ENCODE results near the gene CCDC194. TPM values are rescaled to one million over a fixed set of nuclear protein-coding genes. Genes with fewer than 3 reads are reported as not detected.

CCDC194 gene
- total RNA-seq, 3 donors from 2014 or later: 0.64 to 0.66 TPM; not detected in 1

GRCh38 chr19:17341845-17342244, 52.2 kb downstream of the CCDC194 start:
- intact Hi-C loops (cut with DNase I; ENCODE audit: low total_unique reads): no loop called here
- TF ChIP-seq CTCF (IDR thresholded peaks at IDR 0.05): no peak
- TF ChIP-seq POLR2A (IDR thresholded peaks at IDR 0.05): no peak
- TF ChIP-seq POLR2AphosphoS5 (IDR thresholded peaks at IDR 0.05): no peak
- H3K4me3 ChIP-seq: no peak overlapping the region
- H3K4me1 ChIP-seq: peaks cover 0 to 9% of the 10 kb centered on the region in 2 donors
- no peaks in the 10 kb centered on the region for H3K27me3 ChIP-seq
- DNase-seq (ENCODE audit: low spot score in 2 of 2): no peak
- no peaks in the 10 kb centered on the region for H3K36me3 ChIP-seq
- no peak overlapping the region for H3K27ac ChIP-seq
- H3K9me3 ChIP-seq: no peaks in the 10 kb centered on the region

- no peak overlapping the region for H3K27ac ChIP-seq
- intact Hi-C loops (cut with DNase I; ENCODE audit: low total_unique reads): no loop called here
- TF ChIP-seq POLR2A (IDR thresholded peaks at IDR 0.05) (no peak), POLR2AphosphoS5 (IDR thresholded peaks at IDR 0.05) (no peak), CTCF (IDR thresholded peaks at IDR 0.05) (no peak)
Observed at GRCh38 chr19:17341386-17341785, 52.6 kb downstream of the CCDC194 start.

GRCh38 chr19:17340871-17341357, 53.1 kb downstream of the CCDC194 start:
- no peak overlapping the region for H3K27ac ChIP-seq
- H3K4me3 ChIP-seq: no peak overlapping the region
- no peaks in the 10 kb centered on the region for H3K27me3 ChIP-seq
- H3K9me3 ChIP-seq: no peaks in the 10 kb centered on the region
- no peak for DNase-seq (ENCODE audit: low spot score in 2 of 2)
- H3K4me1 ChIP-seq: peaks cover 0 to 9% of the 10 kb centered on the region in 2 donors
- TF ChIP-seq CTCF (IDR thresholded peaks at IDR 0.05) (no peak), POLR2AphosphoS5 (IDR thresholded peaks at IDR 0.05) (no peak), POLR2A (IDR thresholded peaks at IDR 0.05) (no peak)
- intact Hi-C loops (cut with DNase I; ENCODE audit: low total_unique reads): no loop called here
- no peaks in the 10 kb centered on the region for H3K36me3 ChIP-seq

More at GRCh38 chr19:17341386-17341785, 52.6 kb downstream of the CCDC194 start:
- Histone ChIP-seq H3K27me3 (no peaks in the 10 kb centered on the region), H3K4me1 (peaks cover 0 to 9% of the 10 kb centered on the region in 2 donors), H3K9me3 (no peaks in the 10 kb centered on the region), H3K36me3 (no peaks in the 10 kb centered on the region), H3K4me3 (no peak overlapping the region)
- DNase-seq (ENCODE audit: low spot score in 2 of 2): no peak

Other genes starting within 250 kb of the CCDC194 start
- gene USE1, start 178.8 kb downstream of the CCDC194 start, total RNA-seq: 10 to 100 TPM; 15.5 to 29.0 (median 27.5) TPM
- 10 to 100 TPM in 1 of 3 donors, 1 to 10 TPM in 2; 8.8 to 13.8 (median 9.4) TPM for gene OCEL1, start 168.0 kb downstream of the CCDC194 start, total RNA-seq
- gene NR2F6, start 148.3 kb downstream of the CCDC194 start, total RNA-seq: 10 to 100 TPM; 23.2 to 52.4 (median 34.7) TPM
- 1 to 10 TPM; 5.8 to 8.8 (median 7.0) TPM for gene USHBP1, start 129.5 kb downstream of the CCDC194 start, total RNA-seq
- 10 to 100 TPM; 48.5 to 65.6 (median 54.1) TPM for gene BABAM1, start 126.8 kb downstream of the CCDC194 start, total RNA-seq
- 1 to 10 TPM in 2 of 3 donors, under 1 TPM in 1; 0.96 to 1.6 (median 1.0) TPM for gene ANKLE1, start 112.3 kb downstream of the CCDC194 start, total RNA-seq
- gene ABHD8, start 90.8 kb downstream of the CCDC194 start, total RNA-seq: 10 to 100 TPM in 2 of 3 donors, 1 to 10 TPM in 1; 6.7 to 14.4 (median 11.0) TPM
- 100 to 1,000 TPM in 1 of 3 donors, 10 to 100 TPM in 2; 88.5 to 139 (median 98.0) TPM for gene MRPL34, start 88.3 kb downstream of the CCDC194 start, total RNA-seq
- 10 to 100 TPM in 2 of 3 donors, 1 to 10 TPM in 1; 9.2 to 18.7 (median 11.1) TPM for gene DDA1, start 84.6 kb downstream of the CCDC194 start, total RNA-seq
- 1 to 10 TPM; 5.1 to 7.2 (median 5.9) TPM for gene ANO8, start 59.3 kb downstream of the CCDC194 start, total RNA-seq
- 10 to 100 TPM; 15.5 to 22.6 (median 17.7) TPM for gene GTPBP3, start 56.6 kb downstream of the CCDC194 start, total RNA-seq
- 10 to 100 TPM; 19.9 to 68.8 (median 51.2) TPM for gene PLVAP, start 16.9 kb downstream of the CCDC194 start, total RNA-seq
- 100 to 1,000 TPM in 2 of 3 donors, 10 to 100 TPM in 1; 90.1 to 131 (median 127) TPM for gene BST2, start 11.4 kb upstream of the CCDC194 start, total RNA-seq
- gene MVB12A, start 25.9 kb upstream of the CCDC194 start, total RNA-seq: 10 to 100 TPM; 51.5 to 76.4 (median 74.1) TPM
- gene TMEM221, start 54.5 kb upstream of the CCDC194 start, total RNA-seq: under 1 TPM; 0.33 to 0.73 (median 0.64) TPM
- gene NXNL1, start 66.7 kb upstream of the CCDC194 start, total RNA-seq: under 1 TPM in 1 of 3 donors, not detected in 2; 0.64 TPM
- gene SLC27A1, start 76.3 kb upstream of the CCDC194 start, total RNA-seq: 10 to 100 TPM; 32.4 to 35.4 (median 34.8) TPM
- 10 to 100 TPM; 62.2 to 89.8 (median 72.4) TPM for gene PGLS, start 117.5 kb upstream of the CCDC194 start, total RNA-seq
- 10 to 100 TPM; 45.1 to 99.9 (median 57.0) TPM for gene COLGALT1, start 161.5 kb upstream of the CCDC194 start, total RNA-seq